ENCODE data around the gene FOXJ1. TPM values are rescaled to one million over a fixed set of nuclear protein-coding genes. Genes with fewer than 3 reads are reported as not detected.

FOXJ1 gene
- total and polyA plus RNA-seq, 2 of the 8 experiments (the other 6 are each of a cell fraction or from before 2014, with no cell fraction given): 4.7 to 5.4 TPM

DNA sequence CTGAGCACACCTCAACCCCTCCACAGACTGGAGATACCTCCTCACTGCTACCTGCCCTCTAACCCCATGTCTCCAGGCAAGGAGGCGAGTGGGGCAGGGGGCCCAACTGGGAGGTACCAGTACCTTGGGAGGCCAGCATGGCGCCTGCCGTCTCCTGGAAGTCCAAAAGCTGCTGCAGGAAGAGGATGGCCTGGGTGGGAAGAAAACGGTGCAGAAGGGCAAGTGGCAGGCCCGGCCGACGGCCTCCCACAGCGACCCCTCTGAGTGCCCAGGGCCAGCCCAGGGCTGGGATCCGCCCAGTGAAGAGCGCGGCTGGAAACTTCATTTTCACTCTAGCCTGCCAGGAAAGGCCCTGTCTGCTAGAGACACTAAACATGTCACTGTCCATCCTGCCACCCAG is 53.5 kb downstream of the FOXJ1 start:
- Histone ChIP-seq H4K8ac (ENCODE audit: extremely low read depth, insufficient read depth, low read length) (no peak overlapping the region), H2BK15ac (ENCODE audit: low read length) (no peak overlapping the region), H3K18ac (ENCODE audit: extremely low read depth, low read length) (no peak overlapping the region), H3K4me1 (replicated peaks in 1 of 4; ENCODE audit: control insufficient read depth in 3 of 4, insufficient read depth in 4 of 4, low read length in 3 of 4) (no peaks in the 10 kb centered on the region; a peak in 1 of 7 replicates), H2BK120ac (replicated peaks; ENCODE audit: low read depth, low read length) (no peak overlapping the region), H3K9ac (replicated peaks in 1 of 4; ENCODE audit: extremely low read depth in 1 of 4, low read depth in 3 of 4, low read length in 3 of 4) (no peak overlapping the region), H3K36me3 (ENCODE audit: control insufficient read depth in 2 of 4, insufficient read depth in 4 of 4, low read length in 3 of 4) (peaks cover 21 to 61% (median 51%) of the 10 kb centered on the region in 4 experiments), H3K9me3 (ENCODE audit: insufficient read depth in 2 of 2, low read depth in 1 of 2, low read length in 1 of 2) (no peaks in the 10 kb centered on the region), H3K23ac (ENCODE audit: insufficient read length) (no peak overlapping the region), H4K91ac (replicated peaks; ENCODE audit: insufficient read length, low read length) (no peak overlapping the region), H3K79me2 (ENCODE audit: control insufficient read depth in 1 of 2, insufficient read depth in 2 of 2, low read length in 2 of 2) (no peaks in the 10 kb centered on the region), H3K4ac (replicated peaks; ENCODE audit: insufficient read length, low read depth, low read length) (no peak overlapping the region), H3K23me2 (ENCODE audit: low read depth, low read length) (no peaks in the 10 kb centered on the region), H3K27ac (ENCODE audit: low read depth, low read length) (no peak overlapping the region), H3K4me3 (ENCODE audit: extremely low read depth in 1 of 4, insufficient read depth in 2 of 4, low read depth in 3 of 4, low read length in 4 of 4) (no peak overlapping the region), H2BK20ac (ENCODE audit: low read length) (no peak overlapping the region), H4K20me1 (replicated peaks in 1 of 2; ENCODE audit: control insufficient read depth in 1 of 2, insufficient read depth in 2 of 2, low read length in 2 of 2) (peaks cover 2 to 9% of the 10 kb centered on the region in 2 experiments), H2AFZ (ENCODE audit: low read length) (no peak overlapping the region), H2AK5ac (ENCODE audit: low read depth, low read length) (no peak overlapping the region), H3K4me2 (ENCODE audit: insufficient read depth in 1 of 2, low read depth in 2 of 2, low read length in 2 of 2) (no peak overlapping the region), H2BK5ac (ENCODE audit: low read depth, low read length) (no peak overlapping the region), H3K27me3 (replicated peaks in 1 of 4; ENCODE audit: control insufficient read depth in 3 of 4, extremely low read depth in 1 of 4, insufficient read depth in 3 of 4, low read length in 3 of 4) (no peaks in the 10 kb centered on the region), H4K5ac (ENCODE audit: insufficient read length, low read depth, low read length) (no peak overlapping the region), H3K79me1 (ENCODE audit: low read depth, low read length) (no peaks in the 10 kb centered on the region; the same call in 1 of the 2 replicates), H3K56ac (replicated peaks; ENCODE audit: insufficient read length, low read depth, low read length) (no peak overlapping the region), H3K14ac (ENCODE audit: insufficient read length) (no peak overlapping the region), H2BK12ac (ENCODE audit: low read depth, low read length) (no peak overlapping the region)
- FAIRE-seq (no peak), DNase-seq (ENCODE audit: low read depth in 1 of 2, low spot score in 2 of 2) (no peak)
- WGBS, 2 experiments (ENCODE audit: extremely low coverage in 1 of 2, insufficient coverage in 1 of 2, insufficient read length in 1 of 2, insufficient replicate concordance in 2 of 2, low coverage in 1 of 2, low lambda C conversion rate in 2 of 2, missing lambda C conversion rate in 1 of 2): 93% methylated on average over 11 of the region's 11 CpGs; no CpG with 5 or more reads in 1 of the 2 experiments
- POLR2A ChIA-PET (ENCODE audit: partially characterized antibody): interaction anchor here (0.8 to 3.3 kb wide), 3 partner anchors 8 to 16 kb away, joined by 4 to 28 read pairs (median 10); partner anchors contain the start of genes GALR2 and ZACN
- no peak for TF ChIP-seq RXRA (IDR thresholded peaks at IDR 0.05; ENCODE audit: insufficient read depth, low read depth, low read length)
- TF ChIP-seq, protein P1, sequence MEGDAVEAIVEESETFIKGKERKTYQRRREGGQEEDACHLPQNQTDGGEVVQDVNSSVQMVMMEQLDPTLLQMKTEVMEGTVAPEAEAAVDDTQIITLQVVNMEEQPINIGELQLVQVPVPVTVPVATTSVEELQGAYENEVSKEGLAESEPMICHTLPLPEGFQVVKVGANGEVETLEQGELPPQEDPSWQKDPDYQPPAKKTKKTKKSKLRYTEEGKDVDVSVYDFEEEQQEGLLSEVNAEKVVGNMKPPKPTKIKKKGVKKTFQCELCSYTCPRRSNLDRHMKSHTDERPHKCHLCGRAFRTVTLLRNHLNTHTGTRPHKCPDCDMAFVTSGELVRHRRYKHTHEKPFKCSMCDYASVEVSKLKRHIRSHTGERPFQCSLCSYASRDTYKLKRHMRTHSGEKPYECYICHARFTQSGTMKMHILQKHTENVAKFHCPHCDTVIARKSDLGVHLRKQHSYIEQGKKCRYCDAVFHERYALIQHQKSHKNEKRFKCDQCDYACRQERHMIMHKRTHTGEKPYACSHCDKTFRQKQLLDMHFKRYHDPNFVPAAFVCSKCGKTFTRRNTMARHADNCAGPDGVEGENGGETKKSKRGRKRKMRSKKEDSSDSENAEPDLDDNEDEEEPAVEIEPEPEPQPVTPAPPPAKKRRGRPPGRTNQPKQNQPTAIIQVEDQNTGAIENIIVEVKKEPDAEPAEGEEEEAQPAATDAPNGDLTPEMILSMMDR (IDR thresholded peaks at IDR 0.05; ENCODE audit: control extremely low read depth in 1 of 3, insufficient read depth in 1 of 3, low read depth in 1 of 3, low read length in 3 of 3): no peak
- no peak for TF ChIP-seq CHD1 (IDR thresholded peaks at IDR 0.05; ENCODE audit: low read depth, low read length)
- no peak for TF ChIP-seq CTBP2 (IDR thresholded peaks at IDR 0.05; ENCODE audit: borderline replicate concordance, insufficient read depth, insufficient read length, low read length)
- TF ChIP-seq, protein P2, sequence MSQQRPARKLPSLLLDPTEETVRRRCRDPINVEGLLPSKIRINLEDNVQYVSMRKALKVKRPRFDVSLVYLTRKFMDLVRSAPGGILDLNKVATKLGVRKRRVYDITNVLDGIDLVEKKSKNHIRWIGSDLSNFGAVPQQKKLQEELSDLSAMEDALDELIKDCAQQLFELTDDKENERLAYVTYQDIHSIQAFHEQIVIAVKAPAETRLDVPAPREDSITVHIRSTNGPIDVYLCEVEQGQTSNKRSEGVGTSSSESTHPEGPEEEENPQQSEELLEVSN (IDR thresholded peaks at IDR 0.05): no peak
- TF ChIP-seq SAP30 (IDR thresholded peaks at IDR 0.05; ENCODE audit: insufficient read depth, insufficient replicate concordance, low read length): no peak
- CTCF ChIA-PET (ENCODE audit: partially characterized antibody): interaction anchor here (0.5 to 3.5 kb wide), 8 partner anchors 9 to 279 kb away, joined by 3 to 14 read pairs (median 3); no protein-coding TSS in a partner anchor

All from H1 (cell line).